SU-DHL-6 (cell line): ENCODE data around the gene PTPN11.

Experiments used
- H2AFZ ChIP-seq: fragments of 200-600 bp; sonication (generic); 2 replicates; pipeline ENCODE4 v1.6.1; 2014; ENCODE audit warnings: low read depth, mild to moderate bottlenecking, moderate library complexity, mixed read lengths, antibody characterized with exemption, low read length; ENCODE audit not compliant: severe bottlenecking
- H3F3A ChIP-seq: fragments of 200-600 bp; shearing (Covaris generic); 2 replicates; pipeline ENCODE4 v1.6.0; 2016; ENCODE audit warnings: antibody characterized with exemption, mild to moderate bottlenecking; ENCODE audit not compliant: insufficient read depth
- H3K27ac ChIP-seq: fragments of 200-600 bp; sonication (generic); 2 replicates; pipeline ENCODE4 v1.5.1; 2016; ENCODE audit warnings: low read depth, mild to moderate bottlenecking, low read length, moderate library complexity, mixed read lengths
- H3K27me3 ChIP-seq: fragments of 200-600 bp; sonication (generic), shearing (Covaris generic); 2 replicates; pipeline ENCODE4 v1.6.0; 2014; ENCODE audit warnings: mild to moderate bottlenecking, low read length
- H3K36me3 ChIP-seq: fragments of 200-600 bp; sonication (generic); 2 replicates; pipeline ENCODE4 v1.6.1; 2014; ENCODE audit warnings: mild to moderate bottlenecking, low read length, mixed read lengths
- H3K4me2 ChIP-seq: fragments of 300-600, 200-600 bp; shearing (Covaris generic), sonication (generic); 2 replicates; pipeline ENCODE4 v1.6.0; 2014; ENCODE audit warnings: low read length, low read depth, mild to moderate bottlenecking; ENCODE audit not compliant: poor library complexity, severe bottlenecking
- H3K4me3 ChIP-seq: fragments of 200-600 bp; sonication (generic); 2 replicates; pipeline ENCODE4 v1.5.1; 2014; ENCODE audit warnings: antibody characterized with exemption, low read length, mild to moderate bottlenecking, mixed read lengths; ENCODE audit not compliant: insufficient read depth, poor library complexity, severe bottlenecking
- H3K79me2 ChIP-seq: fragments of 200-600 bp; sonication (generic); 2 replicates; pipeline ENCODE4 v1.6.1; 2014; ENCODE audit warnings: mild to moderate bottlenecking, low read length, moderate library complexity; ENCODE audit not compliant: insufficient read depth
- H3K9ac ChIP-seq: fragments of 200-600 bp; sonication (generic); 2 replicates; pipeline ENCODE4 v1.7.0; 2014; ENCODE audit warnings: mild to moderate bottlenecking, low read length
- H3K9me2 ChIP-seq: fragments of 200-600 bp; sonication (generic); replicated peaks from 2 replicates; pipeline ENCODE4 v1.6.1; 2014; ENCODE audit warnings: low read length; ENCODE audit not compliant: insufficient read depth
- H3K9me3 ChIP-seq: fragments of 200-600 bp; sonication (generic); 2 replicates; pipeline ENCODE4 v1.6.1; 2014; ENCODE audit warnings: low read length, mixed read lengths; ENCODE audit not compliant: insufficient read depth
- H4K20me1 ChIP-seq: fragments of 200-600 bp; sonication (generic); 2 replicates; pipeline ENCODE4 v1.6.1; 2014; ENCODE audit warnings: low read depth, mild to moderate bottlenecking, antibody characterized with exemption, low read length, moderate library complexity, mixed read lengths
- CTCF ChIP-seq: fragments of 200-600 bp; sonication (generic); IDR thresholded peaks from one replicate; pipeline ENCODE4 v1.5.1; 2017; ENCODE audit warnings: antibody characterized with exemption, mild to moderate bottlenecking, low read length, moderate library complexity; ENCODE audit not compliant: insufficient read depth, poor library complexity, severe bottlenecking
- EZH2phosphoT487 ChIP-seq: fragments of 200-600 bp; sonication (generic), shearing (Covaris generic); conservative IDR thresholded peaks from 2 replicates; pipeline ENCODE4 v1.6.1; 2018; ENCODE audit warnings: mild to moderate bottlenecking, antibody characterized with exemption, low read length, moderate library complexity, mixed read lengths

PTPN11 gene

GRCh38 chr12:112486361-112486760 lies 67.6 kb downstream of the PTPN11 start:
- H3K9ac ChIP-seq = no peak overlapping the region
- no peaks in the 10 kb centered on the region for H3F3A ChIP-seq
- no peak overlapping the region for H3K27ac ChIP-seq
- H3K36me3 ChIP-seq = peaks cover 4% of the 10 kb centered on the region; the same call in 1 of the 2 replicates
- H4K20me1 ChIP-seq = no peaks in the 10 kb centered on the region
- TF ChIP-seq EZH2phosphoT487 (no peak), CTCF (no peak)
- H3K4me3 ChIP-seq = no peak overlapping the region
- no peak overlapping the region for H2AFZ ChIP-seq
- H3K9me2 ChIP-seq = no peaks in the 10 kb centered on the region
- H3K4me2 ChIP-seq = no peak overlapping the region
- no peaks in the 10 kb centered on the region for H3K79me2 ChIP-seq
- H3K27me3 ChIP-seq = no peaks in the 10 kb centered on the region
- H3K9me3 ChIP-seq = no peaks in the 10 kb centered on the region

GRCh38 chr12:112488257-112488876 lies 69.6 kb downstream of the PTPN11 start:
- H2AFZ ChIP-seq = no peak overlapping the region
- H3K9me2 ChIP-seq = no peaks in the 10 kb centered on the region
- peaks cover 4% of the 10 kb centered on the region; the same call in 1 of the 2 replicates for H3K36me3 ChIP-seq
- H3K27me3 ChIP-seq = no peaks in the 10 kb centered on the region
- no peaks in the 10 kb centered on the region for H3K9me3 ChIP-seq
- H3K9ac ChIP-seq = no peak overlapping the region
- H3K4me2 ChIP-seq = no peak overlapping the region
- no peak overlapping the region for H3K4me3 ChIP-seq
- H4K20me1 ChIP-seq = no peaks in the 10 kb centered on the region
- H3F3A ChIP-seq = no peaks in the 10 kb centered on the region
- no peak overlapping the region for H3K27ac ChIP-seq
- TF ChIP-seq EZH2phosphoT487 (no peak), CTCF (no peak)
- no peaks in the 10 kb centered on the region for H3K79me2 ChIP-seq

GRCh38 chr12:112489456-112489855 lies 70.7 kb downstream of the PTPN11 start:
- Histone ChIP-seq H3K36me3 (peaks cover 4% of the 10 kb centered on the region; the same call in 1 of the 2 replicates), H3K9me3 (no peaks in the 10 kb centered on the region)

More at GRCh38 chr12:112489456-112489855, 70.7 kb downstream of the PTPN11 start:
- H3F3A ChIP-seq = no peaks in the 10 kb centered on the region
- H4K20me1 ChIP-seq = no peaks in the 10 kb centered on the region
- no peak overlapping the region for H2AFZ ChIP-seq
- no peak for TF ChIP-seq CTCF
- no peak for TF ChIP-seq EZH2phosphoT487
- no peaks in the 10 kb centered on the region for H3K9me2 ChIP-seq
- H3K27ac ChIP-seq = no peak overlapping the region
- H3K79me2 ChIP-seq = no peaks in the 10 kb centered on the region
- no peaks in the 10 kb centered on the region for H3K27me3 ChIP-seq
- no peak overlapping the region for H3K4me3 ChIP-seq
- H3K9ac ChIP-seq = no peak overlapping the region
- H3K4me2 ChIP-seq = no peak overlapping the region
